ENCODE data around the gene RBM48. TPM values are rescaled to one million over a fixed set of nuclear protein-coding genes. Genes with fewer than 3 reads are reported as not detected.
A peak's percentile ranks its signal among the peaks of the same experiment; 100 is the strongest.
"Not testable (repeated sequence)": the region's sequence is repeated elsewhere in the genome, so short reads cannot be mapped to it uniquely, and the experiment has no call there.

Gene RBM48
- 10 to 100 TPM in 1 of 2 donors, 1 to 10 TPM in 1; 8.5 to 13.7 TPM for total RNA-seq

DNA sequence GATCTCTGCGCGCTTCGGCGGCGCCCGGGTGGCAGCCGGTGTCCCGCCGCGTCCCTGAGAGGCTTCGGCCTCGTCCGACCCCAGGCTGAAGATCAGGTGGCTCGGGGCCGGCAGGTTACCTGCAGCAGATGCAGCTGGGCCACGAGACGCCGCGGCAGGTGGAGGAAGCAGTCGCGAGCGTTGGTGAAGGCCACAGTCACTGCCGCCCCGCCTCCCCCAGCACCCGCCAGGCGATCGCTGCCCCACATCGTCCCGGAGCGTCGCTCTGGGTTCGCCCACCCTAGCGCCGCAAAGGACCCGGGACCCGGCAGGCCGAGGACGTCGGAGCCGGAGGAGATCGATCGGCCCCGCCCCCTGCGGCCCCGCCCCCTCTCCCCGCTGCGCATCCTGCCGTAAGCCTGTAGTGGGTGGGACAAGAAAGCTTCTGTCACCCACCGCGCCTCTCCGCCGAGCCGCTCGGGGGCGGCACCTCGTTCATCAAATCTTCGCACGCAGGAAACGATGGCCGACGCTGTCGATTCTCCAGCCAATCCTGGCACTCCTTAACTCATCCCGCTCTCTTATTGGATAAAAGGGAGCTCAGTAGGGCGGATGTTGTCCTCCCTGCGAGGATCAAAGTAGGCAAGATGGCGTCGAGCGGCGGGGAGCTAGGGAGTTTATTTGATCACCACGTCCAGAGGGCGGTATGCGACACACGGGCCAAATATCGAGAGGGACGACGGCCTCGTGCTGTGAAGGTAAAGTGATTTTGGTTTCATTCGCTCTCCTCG is at the start of gene RBM48, which contains the start of gene PEX1:
Gene RBM48, plus strand, starts transcription at position 608 of the 770 bp plus-strand sequence. Its CDS starts 19 bp downstream, at position 627.
Gene PEX1, minus strand, starts transcription at position 333 of the 770 bp plus-strand sequence. Its CDS starts 85 bp downstream, at position 248.
- intact Hi-C loops (cut with DNase I), result loop anchor here (10.0 kb wide), 1 partner anchor 306 kb away; the partner anchor contains the start of gene CDK6
- Histone ChIP-seq H3K9me3 (no peaks in the 10 kb centered on the region), H3K4me3 (peak within 1 kb of the TSS; percentile 69 to 74), H3K27me3 (replicated peaks; ENCODE audit: insufficient read depth) (no peaks in the 10 kb centered on the region), H3K27ac (peak within 1 kb of the TSS; percentile 88 to 93), H3K4me1 (replicated peaks) (no peaks in the 10 kb centered on the region), H3K36me3 (no peaks in the 10 kb centered on the region)
- DNase-seq (ENCODE audit: low spot score), result peak; percentile 97
- under 1% methylated on average over 79 of the region's 79 CpGs for WGBS
- peak; percentile 96 for TF ChIP-seq POLR2AphosphoS5 (IDR thresholded peaks at IDR 0.05)
- TF ChIP-seq, protein P1, sequence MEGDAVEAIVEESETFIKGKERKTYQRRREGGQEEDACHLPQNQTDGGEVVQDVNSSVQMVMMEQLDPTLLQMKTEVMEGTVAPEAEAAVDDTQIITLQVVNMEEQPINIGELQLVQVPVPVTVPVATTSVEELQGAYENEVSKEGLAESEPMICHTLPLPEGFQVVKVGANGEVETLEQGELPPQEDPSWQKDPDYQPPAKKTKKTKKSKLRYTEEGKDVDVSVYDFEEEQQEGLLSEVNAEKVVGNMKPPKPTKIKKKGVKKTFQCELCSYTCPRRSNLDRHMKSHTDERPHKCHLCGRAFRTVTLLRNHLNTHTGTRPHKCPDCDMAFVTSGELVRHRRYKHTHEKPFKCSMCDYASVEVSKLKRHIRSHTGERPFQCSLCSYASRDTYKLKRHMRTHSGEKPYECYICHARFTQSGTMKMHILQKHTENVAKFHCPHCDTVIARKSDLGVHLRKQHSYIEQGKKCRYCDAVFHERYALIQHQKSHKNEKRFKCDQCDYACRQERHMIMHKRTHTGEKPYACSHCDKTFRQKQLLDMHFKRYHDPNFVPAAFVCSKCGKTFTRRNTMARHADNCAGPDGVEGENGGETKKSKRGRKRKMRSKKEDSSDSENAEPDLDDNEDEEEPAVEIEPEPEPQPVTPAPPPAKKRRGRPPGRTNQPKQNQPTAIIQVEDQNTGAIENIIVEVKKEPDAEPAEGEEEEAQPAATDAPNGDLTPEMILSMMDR (IDR thresholded peaks at IDR 0.05), result peak; percentile 36 to 79 (median 68)
- peak; percentile 53 for TF ChIP-seq POLR2A (IDR thresholded peaks at IDR 0.05)

DNA sequence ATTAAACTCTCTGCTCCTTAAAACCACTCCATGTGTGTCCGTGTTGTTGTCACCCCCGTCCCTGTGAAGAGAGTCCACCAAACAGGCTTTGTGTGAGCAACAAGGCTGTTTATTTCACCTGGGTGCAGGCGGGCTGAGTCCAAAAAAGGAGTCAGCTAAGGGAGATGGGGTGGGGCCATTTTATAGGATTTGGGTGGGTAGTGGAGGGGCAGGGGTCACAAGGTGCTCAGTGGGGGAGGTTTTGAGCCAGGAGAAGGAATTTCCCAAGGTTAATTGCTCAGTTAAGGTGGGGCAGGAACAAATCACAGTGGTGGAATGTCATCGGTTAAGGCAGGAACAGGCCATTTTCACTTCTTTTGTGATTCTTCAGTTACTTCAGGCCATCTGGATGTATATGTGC is 49.4 kb upstream of the RBM48 start:
- DNase-seq (ENCODE audit: low spot score); H3K4me1 ChIP-seq (replicated peaks); intact Hi-C loops (cut with DNase I); H3K4me3 ChIP-seq; H3K27me3 ChIP-seq (replicated peaks; ENCODE audit: insufficient read depth); H3K27ac ChIP-seq; H3K9me3 ChIP-seq; H3K36me3 ChIP-seq: not testable (repeated sequence)
- 80% methylated on average over 4 of the region's 4 CpGs for WGBS

DNA sequence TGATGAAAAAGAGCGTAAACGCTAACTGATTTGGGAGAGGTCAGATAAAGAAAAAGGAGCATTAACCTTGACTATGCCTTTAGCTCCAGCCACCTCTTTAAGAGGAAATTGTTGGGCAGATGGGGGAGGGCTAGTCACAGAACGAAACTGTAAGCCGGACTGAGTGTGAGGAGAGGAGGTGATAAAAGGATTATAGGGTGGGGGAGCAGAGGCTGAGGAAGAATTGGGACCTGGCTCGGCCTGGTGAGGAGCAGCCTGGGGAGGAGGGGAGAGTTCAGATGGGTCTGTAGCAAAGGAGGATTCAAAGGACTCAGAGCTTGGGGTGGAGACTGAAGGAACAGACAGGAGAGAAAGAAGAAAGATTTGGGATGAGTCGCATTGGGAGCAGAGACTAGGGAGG is 45.0 kb upstream of the RBM48 start:
- H3K9me3 ChIP-seq; DNase-seq (ENCODE audit: low spot score); H3K27ac ChIP-seq; intact Hi-C loops (cut with DNase I); H3K36me3 ChIP-seq; H3K27me3 ChIP-seq (replicated peaks; ENCODE audit: insufficient read depth); H3K4me1 ChIP-seq (replicated peaks); H3K4me3 ChIP-seq: not testable (repeated sequence)
- whole genome bisulfite sequencing, result 64% methylated on average over 6 of the region's 6 CpGs

DNA sequence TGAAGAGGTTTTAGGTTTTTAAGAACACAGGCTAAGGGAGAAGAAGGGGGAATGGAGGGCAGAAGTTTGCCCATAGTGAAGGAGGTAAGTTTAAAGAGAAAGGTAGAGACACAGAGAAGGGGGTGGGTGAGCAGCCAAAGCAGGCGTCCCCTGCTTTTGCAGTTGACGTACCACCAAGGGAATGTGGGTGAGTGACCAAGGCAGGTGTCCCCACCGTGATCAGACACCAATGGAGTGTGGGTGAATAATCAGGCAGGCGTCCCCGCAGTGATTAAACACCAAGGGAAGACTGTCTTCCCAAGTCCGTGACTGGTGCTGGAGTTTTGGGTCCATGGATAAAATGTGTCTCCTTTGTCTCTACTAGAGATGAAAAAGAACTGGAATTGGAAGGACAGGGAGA is 44.4 kb upstream of the RBM48 start:
- H3K36me3 ChIP-seq; H3K9me3 ChIP-seq; H3K4me3 ChIP-seq; H3K27me3 ChIP-seq (replicated peaks; ENCODE audit: insufficient read depth); DNase-seq (ENCODE audit: low spot score); H3K4me1 ChIP-seq (replicated peaks); intact Hi-C loops (cut with DNase I); H3K27ac ChIP-seq: not testable (repeated sequence)
- 97% methylated on average over 6 of the region's 6 CpGs for WGBS

DNA sequence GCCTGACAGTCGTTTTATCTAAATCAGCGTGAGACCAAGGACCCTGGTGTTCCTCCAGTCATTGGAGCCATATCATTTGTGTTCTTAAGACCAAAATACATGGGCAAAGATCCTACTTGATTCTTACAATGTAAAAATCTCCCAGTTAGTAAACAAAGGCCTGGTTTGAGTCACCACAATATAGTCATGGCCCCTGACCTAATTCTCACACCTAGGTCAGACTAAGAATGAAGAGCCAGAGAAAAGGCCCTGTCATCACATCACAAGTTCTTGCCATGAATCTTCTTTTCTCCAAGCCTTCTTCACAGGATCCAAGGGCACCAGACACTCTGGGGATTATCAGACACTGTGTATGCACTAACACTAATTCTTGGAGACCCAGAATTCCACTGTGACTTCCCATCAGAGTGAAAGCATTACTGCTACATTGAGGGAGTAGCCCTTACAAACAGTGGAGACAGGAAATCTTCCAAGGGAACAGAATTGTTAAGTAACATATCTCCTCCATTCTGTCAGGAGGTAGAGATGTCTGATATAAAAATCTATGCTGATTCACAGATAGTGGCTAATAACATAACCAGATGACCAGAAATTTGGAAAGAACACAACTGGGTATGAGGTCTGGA is 43.2 kb upstream of the RBM48 start:
- H3K27me3 ChIP-seq (replicated peaks; ENCODE audit: insufficient read depth), result no peaks in the 10 kb centered on the region
- 93% methylated on average over 2 of the region's 2 CpGs for WGBS
- no peak overlapping the region for H3K4me3 ChIP-seq
- no peak for DNase-seq (ENCODE audit: low spot score)
- H3K27ac ChIP-seq, result no peak overlapping the region
- intact Hi-C loops (cut with DNase I), result no loop called here
- no peaks in the 10 kb centered on the region for H3K36me3 ChIP-seq
- H3K9me3 ChIP-seq, result no peaks in the 10 kb centered on the region
- H3K4me1 ChIP-seq (replicated peaks), result no peaks in the 10 kb centered on the region
- TF ChIP-seq POLR2A (IDR thresholded peaks at IDR 0.05) (no peak), POLR2AphosphoS5 (IDR thresholded peaks at IDR 0.05) (no peak)
- TF ChIP-seq, protein P1 (IDR thresholded peaks at IDR 0.05), result no peak

DNA sequence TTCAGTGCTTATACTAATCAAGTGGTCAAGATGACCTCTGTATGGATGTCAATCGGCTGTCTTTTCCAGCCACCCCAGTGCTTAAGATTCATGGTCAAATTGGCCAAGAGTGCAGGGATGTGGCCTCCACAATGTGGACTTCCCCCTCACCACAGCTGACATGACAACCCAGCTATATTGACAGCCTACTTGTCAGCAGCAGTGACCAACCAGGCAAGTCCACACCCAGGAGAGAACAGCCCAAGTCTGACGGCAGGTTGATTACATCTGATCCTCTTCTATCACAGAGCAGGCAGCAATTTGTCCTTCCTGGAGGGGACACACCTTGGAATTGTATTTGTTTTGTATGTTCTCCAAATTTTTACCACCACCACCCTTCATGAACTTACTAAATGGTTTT is 42.6 kb upstream of the RBM48 start:
- TF ChIP-seq, protein P1 (IDR thresholded peaks at IDR 0.05), result no peak
- TF ChIP-seq POLR2AphosphoS5 (IDR thresholded peaks at IDR 0.05) (no peak), POLR2A (IDR thresholded peaks at IDR 0.05) (no peak)
- Histone ChIP-seq H3K27ac (no peak overlapping the region), H3K4me3 (no peak overlapping the region), H3K4me1 (replicated peaks) (no peaks in the 10 kb centered on the region), H3K36me3 (no peaks in the 10 kb centered on the region), H3K27me3 (replicated peaks; ENCODE audit: insufficient read depth) (no peaks in the 10 kb centered on the region), H3K9me3 (no peaks in the 10 kb centered on the region)
- no peak for DNase-seq (ENCODE audit: low spot score)
- intact Hi-C loops (cut with DNase I), result no loop called here
- 76% methylated on average over 2 of the region's 2 CpGs for WGBS
